Calu3 (cell line): ENCODE measurements around the gene ALDH1L1. TPM values are rescaled to one million over a fixed set of nuclear protein-coding genes. Genes with fewer than 3 reads are reported as not detected.
A peak's percentile ranks its signal among the peaks of the same experiment; 100 is the strongest.

ENCODE experiments used
- BruUV-seq: library from RNA; stranded (reverse); fragments of 400-500 nt; replicated peaks from 2 replicates; lab custom pipeline; 2021; lab: Mats Ljungman, UMichigan
- CTCF ChIA-PET: fragments of 300-600 bp; sonication (Branson Sonifier 250); formaldehyde crosslinking; loops from one replicate; lab custom pipeline; 2022; ENCODE audit warnings: antibody characterized with exemption; lab: Charles Lee
- DNase-seq: peaks from one replicate; pipeline ENCODE4 v3.0.0; 2022
- H3K27ac Mint-ChIP-seq: one replicate; pipeline ENCODE4 v1.8.0; 2022; ENCODE audit warnings: mixed read lengths; ENCODE audit not compliant: unreplicated experiment
- H3K27me3 Mint-ChIP-seq: one replicate; pipeline ENCODE4 v1.8.0; 2022; ENCODE audit warnings: mixed read lengths; ENCODE audit not compliant: unreplicated experiment
- H3K36me3 Mint-ChIP-seq: one replicate; pipeline ENCODE4 v1.8.0; 2022; ENCODE audit warnings: mild to moderate bottlenecking, moderate library complexity, mixed read lengths; ENCODE audit not compliant: insufficient read depth, unreplicated experiment
- H3K4me1 Mint-ChIP-seq: one replicate; pipeline ENCODE4 v1.8.0; 2022; ENCODE audit warnings: mild to moderate bottlenecking, low read depth, mixed read lengths; ENCODE audit not compliant: unreplicated experiment
- H3K4me3 Mint-ChIP-seq: one replicate; pipeline ENCODE4 v1.8.0; 2022; ENCODE audit warnings: mild to moderate bottlenecking, low read depth, moderate library complexity, mixed read lengths; ENCODE audit not compliant: unreplicated experiment
- H3K9me3 Mint-ChIP-seq: one replicate; pipeline ENCODE4 v1.8.0; 2022; ENCODE audit warnings: low read depth, mixed read lengths; ENCODE audit not compliant: unreplicated experiment
- intact Hi-C: fragments of 100-400 bp; cut with micrococcal nuclease; formaldehyde crosslinking; loops from one replicate; pipeline ENCODE4 v1.10.0; 2022; ENCODE audit not compliant: unreplicated experiment
- total RNA-seq: library from RNA; stranded (reverse); gene quantifications from 2 replicates; pipeline ENCODE4 v1.2.3, GENCODE V29; 2022
- TF ChIP-seq, protein P1 (sequence below): fragments of 200-600 bp; IDR thresholded peaks from one replicate; pipeline ENCODE4 v1.8.0; 2022; ENCODE audit warnings: antibody characterized with exemption; ENCODE audit not compliant: unreplicated experiment

ALDH1L1 gene
- total RNA-seq, 1 experiment from 2014 or later, result 4.4 TPM

DNA sequence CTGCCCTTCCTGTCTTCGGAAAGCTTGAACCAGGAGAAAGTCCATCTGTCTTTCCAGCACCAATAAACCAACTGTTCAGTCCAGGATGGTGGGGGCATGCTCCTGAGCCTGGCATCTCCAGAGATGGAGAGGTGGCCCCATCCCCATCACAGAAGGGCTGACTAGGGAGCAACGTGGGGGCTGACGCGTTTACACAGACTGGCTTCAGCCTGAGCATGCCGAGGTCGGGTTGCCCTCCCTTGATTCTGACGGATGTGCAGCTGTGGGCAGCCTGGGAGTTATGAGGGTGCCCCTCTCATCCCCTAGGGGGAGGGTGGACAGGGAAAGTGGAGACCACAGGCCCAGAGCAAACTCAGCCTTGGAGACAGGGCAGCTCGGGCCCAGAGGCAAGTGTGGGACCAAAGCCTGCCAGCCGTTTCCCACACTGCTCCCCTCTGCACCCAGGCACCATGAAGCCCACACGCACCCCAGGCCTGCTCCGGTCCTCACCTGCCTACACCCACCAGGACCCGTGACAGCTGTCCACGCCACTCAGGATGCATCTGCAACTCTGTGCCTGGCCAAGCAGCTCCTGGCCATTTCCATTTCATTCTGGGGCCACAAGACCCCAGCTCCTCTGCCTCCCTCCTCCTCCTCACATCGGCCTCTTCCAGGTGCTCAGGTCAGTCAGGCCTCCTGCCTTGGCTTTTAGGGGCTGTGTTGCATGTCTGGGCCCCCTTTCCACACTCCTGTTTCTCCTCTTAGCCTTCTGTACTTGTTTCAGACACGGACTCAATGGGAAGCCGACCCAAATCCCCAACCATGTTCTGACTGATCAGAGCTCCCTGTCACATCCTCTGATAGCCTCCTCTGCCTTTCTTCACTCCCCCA, 48.3 kb downstream of the ALDH1L1 start:
- TF ChIP-seq, protein P1, sequence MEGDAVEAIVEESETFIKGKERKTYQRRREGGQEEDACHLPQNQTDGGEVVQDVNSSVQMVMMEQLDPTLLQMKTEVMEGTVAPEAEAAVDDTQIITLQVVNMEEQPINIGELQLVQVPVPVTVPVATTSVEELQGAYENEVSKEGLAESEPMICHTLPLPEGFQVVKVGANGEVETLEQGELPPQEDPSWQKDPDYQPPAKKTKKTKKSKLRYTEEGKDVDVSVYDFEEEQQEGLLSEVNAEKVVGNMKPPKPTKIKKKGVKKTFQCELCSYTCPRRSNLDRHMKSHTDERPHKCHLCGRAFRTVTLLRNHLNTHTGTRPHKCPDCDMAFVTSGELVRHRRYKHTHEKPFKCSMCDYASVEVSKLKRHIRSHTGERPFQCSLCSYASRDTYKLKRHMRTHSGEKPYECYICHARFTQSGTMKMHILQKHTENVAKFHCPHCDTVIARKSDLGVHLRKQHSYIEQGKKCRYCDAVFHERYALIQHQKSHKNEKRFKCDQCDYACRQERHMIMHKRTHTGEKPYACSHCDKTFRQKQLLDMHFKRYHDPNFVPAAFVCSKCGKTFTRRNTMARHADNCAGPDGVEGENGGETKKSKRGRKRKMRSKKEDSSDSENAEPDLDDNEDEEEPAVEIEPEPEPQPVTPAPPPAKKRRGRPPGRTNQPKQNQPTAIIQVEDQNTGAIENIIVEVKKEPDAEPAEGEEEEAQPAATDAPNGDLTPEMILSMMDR, result no peak
- intact Hi-C loops, result loop anchor here (5.0 kb wide), 1 partner anchor 80 kb away; no protein-coding TSS in a partner anchor
- Mint-ChIP-seq H3K27me3 (peaks cover 9% of the 10 kb centered on the region), H3K36me3 (peaks cover 9% of the 10 kb centered on the region), H3K4me3 (no peak overlapping the region), H3K9me3 (no peaks in the 10 kb centered on the region), H3K27ac (no peak overlapping the region), H3K4me1 (peaks cover 15% of the 10 kb centered on the region)
- BruUV-seq, result no TSS peak
- CTCF ChIA-PET, result interaction anchor here (1.0 to 3.0 kb wide), 3 partner anchors 67 to 257 kb away, joined by 3 to 12 read pairs (median 3); no protein-coding TSS in a partner anchor
- DNase-seq, result no peak

- H3K4me3 Mint-ChIP-seq, result no peak overlapping the region
- no peaks in the 10 kb centered on the region for H3K9me3 Mint-ChIP-seq
- H3K27ac Mint-ChIP-seq, result no peak overlapping the region
- TF ChIP-seq, protein P1, result no peak
- CTCF ChIA-PET, result interaction anchor here (1.0 kb wide), 1 partner anchor 240 kb away, joined by 3 read pairs; no protein-coding TSS in a partner anchor
- peaks cover 15% of the 10 kb centered on the region for H3K4me1 Mint-ChIP-seq
- H3K36me3 Mint-ChIP-seq, result peaks cover 9% of the 10 kb centered on the region
- intact Hi-C loops, result loop anchor here (5.0 kb wide), 1 partner anchor 81 kb away; no protein-coding TSS in a partner anchor
- no TSS peak for BruUV-seq
- peaks cover 9% of the 10 kb centered on the region for H3K27me3 Mint-ChIP-seq
- no peak for DNase-seq
These were observed 49.2 kb downstream of the ALDH1L1 start for GRCh38 chr3:126130981-126131745.

- intact Hi-C loops, result loop anchor here (5.0 kb wide), 1 partner anchor 82 kb away; no protein-coding TSS in a partner anchor
- no TSS peak for BruUV-seq
- H3K9me3 Mint-ChIP-seq, result no peaks in the 10 kb centered on the region
- H3K27me3 Mint-ChIP-seq, result peaks cover 9% of the 10 kb centered on the region
- peaks cover 9% of the 10 kb centered on the region for H3K36me3 Mint-ChIP-seq
- H3K27ac Mint-ChIP-seq, result peak overlapping the region; percentile 63
- TF ChIP-seq, protein P1, result no peak
- H3K4me1 Mint-ChIP-seq, result peaks cover 15% of the 10 kb centered on the region
- DNase-seq, result peak; percentile 80
- peak overlapping the region; percentile 62 for H3K4me3 Mint-ChIP-seq
- CTCF ChIA-PET, result interaction anchor here (0.5 to 1.0 kb wide), 3 partner anchors 13 to 79 kb away, joined by 3 to 6 read pairs (median 3); no protein-coding TSS in a partner anchor
These were observed 50.1 kb downstream of the ALDH1L1 start for GRCh38 chr3:126130081-126130855.
